ENCODE results near the gene CELF2.

CELF2 gene

DNA sequence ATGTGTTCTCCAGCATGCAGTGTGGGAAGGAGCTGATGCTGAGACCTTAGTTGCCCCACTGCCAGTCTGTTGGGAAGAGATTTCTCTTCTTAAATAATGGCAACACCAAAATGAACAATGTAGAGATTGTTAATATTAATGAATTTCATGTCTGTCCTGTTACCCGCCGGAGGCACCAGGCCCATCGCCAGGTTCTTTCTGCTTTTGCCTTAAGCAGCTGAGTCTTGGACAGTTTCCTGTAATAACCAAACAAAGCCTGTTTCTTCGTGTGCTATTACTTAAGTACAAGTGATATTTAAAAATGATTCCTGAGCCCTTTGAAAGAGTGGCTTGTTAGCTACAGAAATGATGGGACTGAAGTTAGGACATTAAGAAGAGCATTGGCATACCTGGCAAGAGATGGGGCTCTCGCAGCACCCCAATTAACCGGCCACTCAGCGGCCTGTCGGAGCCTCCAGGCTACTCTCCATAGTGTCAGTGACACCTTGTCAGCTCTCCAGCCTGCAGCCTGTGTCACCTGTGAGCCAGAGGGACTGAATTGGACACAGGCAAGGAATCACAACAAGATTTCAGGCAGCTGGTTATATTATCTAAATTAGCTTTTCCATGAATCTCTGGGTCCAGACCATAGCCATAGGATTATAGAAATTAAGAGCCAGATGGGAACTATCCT is 142.0 kb downstream of the CELF2 start:
- DNase-seq, result no peak

DNA sequence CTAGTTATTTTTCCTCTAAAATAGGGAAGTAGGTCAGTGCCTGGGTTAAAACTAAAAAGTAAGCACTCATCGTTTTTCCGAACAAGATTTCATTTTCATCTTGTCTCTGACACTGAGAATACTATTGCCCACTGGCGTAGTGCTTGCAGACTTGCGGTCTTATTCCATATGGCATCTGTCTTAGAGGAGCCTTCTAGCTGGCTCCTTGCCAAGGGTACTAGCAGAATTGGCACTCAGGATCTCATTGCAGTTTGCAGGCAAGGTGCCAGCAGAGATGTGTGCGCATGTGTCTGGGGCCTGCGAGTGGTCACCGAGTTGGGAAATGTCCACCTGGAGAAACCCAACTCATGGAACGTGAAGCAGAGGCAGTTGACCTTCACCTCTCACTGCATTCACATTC is 143.4 kb downstream of the CELF2 start:
- DNase-seq, result no peak

DNA sequence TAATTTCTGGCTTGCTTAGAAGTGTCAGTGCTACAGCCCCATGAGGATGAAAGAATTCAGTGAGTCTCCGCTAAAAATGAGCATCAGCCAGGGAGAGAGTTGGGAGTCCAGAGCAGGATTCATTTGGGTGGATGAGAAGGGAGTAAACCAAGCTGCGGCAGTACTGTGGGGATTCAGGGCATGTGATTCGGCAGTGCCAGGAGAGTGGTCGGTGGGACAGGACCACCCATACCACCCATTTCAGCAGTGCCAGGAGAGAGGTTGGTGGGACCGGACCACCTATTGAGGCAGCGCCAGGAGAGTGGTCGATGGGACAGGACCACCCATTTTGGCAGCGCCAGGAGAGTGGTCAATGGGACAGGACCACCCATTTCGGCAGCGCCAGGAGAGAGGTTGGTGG is 144.2 kb downstream of the CELF2 start:
- DNase-seq, result no peak

DNA sequence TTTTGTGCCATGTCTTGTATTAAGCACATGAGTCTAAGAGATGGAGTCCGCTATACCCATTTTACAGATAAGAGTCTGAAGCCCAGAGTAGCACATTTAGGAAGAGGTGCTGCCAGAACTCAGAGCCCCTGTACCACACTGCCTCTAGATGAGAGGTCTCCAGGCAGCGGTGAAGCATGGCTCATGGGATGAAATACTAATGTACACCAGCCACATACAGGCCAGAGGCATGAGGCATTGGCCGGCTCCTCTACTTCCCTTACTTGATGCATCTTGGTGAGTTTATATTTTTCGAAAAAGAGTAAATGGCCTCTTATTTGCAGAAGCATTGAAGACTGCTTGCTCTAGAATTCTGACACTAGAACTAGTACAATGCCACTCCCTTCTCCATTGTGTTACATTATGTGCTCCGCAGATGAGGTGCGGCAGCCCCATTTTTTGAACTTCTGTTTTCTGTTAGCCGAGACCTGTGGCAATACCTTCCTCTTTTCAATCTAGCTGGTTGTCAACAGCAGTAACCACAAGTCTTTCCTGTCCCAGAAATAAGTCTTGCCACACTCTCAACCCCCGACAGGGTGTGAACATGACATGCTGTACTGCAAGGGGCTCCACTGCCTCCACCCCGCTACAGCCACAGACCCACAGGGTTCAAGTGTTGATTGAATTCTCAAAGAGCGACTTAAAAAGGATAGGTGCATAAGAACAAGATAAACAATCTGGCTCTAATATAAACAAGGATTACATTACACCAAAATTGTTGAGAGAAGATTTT is 145.3 kb downstream of the CELF2 start:
- DNase-seq, result no peak

DNA sequence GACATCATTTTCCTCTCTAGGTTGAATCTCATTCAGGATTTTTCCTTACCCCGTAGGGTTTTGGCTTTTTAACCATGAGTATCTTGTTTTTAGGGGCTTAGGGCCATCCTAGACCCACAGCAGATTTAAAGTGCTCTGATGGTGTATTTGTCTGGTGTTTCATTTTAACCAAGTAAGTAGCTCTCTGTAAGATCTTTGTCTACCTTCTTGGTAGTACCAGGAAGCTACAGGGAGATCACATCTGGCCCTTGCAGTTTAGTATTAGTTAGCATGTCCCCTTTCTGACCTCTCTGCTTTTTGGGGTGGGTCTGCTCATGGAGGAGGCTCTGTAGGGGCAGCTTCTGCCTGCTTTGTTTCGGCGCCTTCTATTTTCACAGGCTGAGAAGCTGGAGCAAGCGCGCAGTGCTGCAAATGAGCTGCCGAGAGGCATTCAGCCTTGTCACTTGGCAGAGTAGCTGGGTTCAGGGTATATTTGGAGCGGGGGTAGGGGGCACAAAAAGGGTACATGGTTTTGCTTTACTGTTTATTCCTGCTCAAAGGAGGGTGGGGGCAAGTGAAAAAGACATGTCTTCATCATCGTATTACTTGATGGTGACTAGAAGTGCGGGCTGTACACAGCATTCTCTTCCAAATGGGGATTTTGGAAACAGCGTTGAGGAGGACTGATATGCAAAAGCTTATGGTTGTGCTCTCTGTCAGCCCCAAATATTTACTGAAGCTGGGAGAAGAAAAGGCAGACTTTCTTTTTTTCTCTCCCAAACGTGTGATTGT is 146.3 kb downstream of the CELF2 start:
- no peak for DNase-seq

DNA sequence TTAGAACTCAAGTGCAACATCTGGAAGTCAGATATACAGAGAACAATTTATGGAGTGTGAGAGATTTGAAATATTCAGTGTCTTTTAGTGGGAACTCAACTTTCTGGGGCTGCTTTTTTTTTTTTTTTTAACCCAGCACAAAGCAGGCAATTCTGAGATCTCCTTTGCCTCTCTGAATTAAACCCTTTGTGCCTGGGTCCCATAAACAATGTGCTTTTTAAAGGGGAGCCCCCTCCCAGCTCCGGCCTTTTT is 146.8 kb downstream of the CELF2 start:
- DNase-seq, result no peak

DNA sequence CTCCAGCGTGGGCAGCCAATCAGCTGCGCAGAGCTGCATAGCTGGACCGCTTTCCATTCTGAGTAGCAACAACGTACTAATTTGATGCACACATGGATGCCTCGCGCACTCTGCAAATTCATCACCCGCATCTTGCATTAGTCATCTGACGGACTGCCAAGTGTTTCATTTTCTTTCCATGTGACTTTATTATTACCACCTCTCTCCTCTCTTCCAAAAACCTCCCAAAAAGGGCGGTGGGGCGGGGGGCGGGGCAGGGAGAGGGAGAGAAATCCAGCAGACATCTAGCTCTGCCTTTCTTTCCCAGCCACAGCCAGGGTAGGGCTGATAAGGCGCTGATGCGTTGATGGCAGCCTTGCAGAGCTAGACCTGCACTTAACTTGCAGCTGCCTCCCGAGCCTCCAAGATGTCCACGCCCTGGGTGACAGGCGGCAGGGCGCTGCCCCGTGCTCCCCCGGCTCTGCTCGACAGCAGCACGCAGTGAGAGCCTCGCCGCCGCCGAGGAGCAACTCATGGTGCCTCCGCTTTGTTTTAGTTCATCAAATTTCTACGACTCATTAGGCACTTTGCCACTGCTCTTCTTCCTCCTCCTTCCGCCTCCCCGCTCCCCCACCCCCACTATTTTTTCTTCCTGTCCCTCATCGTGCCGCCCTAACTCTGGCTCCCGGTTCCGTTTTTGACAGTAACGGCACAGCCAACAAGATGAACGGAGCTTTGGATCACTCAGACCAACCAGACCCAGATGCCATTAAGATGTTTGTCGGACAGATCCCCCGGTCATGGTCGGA is 147.3 kb downstream of the CELF2 start:
- peak; percentile 14 for DNase-seq

DNA sequence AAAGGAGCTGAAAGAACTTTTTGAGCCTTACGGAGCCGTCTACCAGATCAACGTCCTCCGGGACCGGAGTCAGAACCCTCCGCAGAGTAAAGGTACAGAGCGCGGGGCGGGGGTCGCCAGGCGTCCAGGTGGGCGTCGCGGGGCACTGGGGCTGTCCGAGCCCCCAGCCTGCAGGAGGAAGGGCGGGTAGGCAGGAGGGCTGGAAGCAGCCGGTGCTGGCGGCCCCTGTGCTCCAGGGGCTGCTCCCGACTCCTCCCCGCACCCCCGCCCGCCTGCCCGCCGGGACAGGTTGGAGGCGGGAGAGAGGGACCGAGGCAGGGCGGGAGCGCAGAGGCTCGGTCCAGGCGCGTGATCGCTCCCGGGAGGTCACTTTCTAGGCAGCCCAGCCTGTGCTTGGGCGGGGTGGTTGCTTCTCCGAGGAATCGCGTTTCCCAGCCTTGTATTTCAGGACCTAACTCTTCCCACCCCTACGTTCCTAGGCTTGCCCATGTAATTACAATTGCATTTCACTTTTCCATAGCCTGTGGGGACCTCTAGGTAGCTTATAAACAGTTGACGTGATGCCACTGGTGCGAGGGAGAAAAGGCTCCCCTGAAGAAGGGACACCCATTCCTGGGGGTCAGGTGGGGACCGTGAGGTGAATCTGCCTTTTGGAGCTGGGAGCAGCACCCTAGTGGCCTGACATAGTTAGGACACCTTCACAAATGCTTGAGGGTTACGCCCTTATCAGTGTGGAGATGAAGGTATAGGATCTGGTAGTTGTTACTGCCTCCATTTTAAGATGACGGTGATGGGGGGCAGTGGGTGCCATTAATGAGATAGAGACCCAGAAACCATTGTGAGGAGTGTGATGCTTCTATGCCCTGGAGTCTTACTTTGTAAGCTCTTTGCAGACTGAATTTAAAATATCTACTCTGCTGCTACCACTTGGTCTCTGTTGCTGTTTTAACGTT is 148.2 kb downstream of the CELF2 start:
- peak; percentile 31 for DNase-seq

DNA sequence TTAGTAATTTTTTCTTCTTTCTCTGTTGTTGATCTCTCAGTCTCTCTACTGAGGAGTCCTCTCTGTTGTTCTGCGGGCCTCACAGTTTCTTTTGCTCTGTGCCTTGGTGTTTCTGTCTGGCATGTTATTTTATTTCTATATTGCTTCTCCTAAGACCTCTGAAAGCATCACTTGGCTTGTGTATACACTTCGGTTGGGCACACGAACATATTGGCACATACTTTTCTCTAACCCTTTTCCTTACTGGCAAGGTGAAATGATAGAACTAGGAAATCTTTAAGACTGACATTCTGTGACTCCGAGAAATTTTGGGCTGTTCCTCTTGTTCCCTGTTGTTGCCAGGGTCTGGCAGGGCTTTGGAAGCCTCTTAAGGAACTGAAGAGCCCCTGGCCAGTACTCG is 148.9 kb downstream of the CELF2 start:
- no peak for DNase-seq

DNA sequence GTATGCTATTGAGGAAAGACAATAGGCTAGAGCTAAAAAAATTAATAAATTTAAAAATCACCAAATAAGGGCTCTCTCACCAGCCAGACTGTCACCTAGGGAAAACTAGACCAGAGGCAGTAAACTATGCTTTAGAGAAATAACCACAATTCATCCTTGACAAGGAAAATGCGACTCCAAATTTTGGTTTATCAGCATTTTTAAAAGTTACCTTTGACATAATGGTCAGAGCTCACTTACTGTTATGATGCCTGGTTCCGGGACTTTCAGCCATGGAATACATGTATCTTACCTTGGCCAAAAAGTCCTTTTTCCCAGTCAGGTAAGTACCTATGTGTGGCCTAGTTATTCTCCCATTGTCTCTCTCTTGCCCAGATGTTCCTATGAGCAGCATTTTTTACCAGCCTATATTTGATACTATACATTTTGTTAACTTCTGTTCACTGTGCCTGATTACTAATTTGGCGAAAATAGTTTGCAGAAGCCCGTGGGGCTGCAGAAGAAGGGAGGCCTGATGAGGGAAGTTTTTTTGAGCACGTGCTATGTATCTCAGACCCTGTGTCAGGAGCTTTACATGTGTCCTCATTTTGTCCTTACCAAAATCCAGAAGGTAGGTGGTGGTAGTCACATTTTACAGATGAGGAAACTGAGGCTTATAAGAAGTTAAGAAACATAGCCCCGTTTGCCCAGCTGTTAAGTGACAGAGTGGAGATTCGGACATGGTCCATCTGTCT is 149.7 kb downstream of the CELF2 start:
- no peak for DNase-seq

DNA sequence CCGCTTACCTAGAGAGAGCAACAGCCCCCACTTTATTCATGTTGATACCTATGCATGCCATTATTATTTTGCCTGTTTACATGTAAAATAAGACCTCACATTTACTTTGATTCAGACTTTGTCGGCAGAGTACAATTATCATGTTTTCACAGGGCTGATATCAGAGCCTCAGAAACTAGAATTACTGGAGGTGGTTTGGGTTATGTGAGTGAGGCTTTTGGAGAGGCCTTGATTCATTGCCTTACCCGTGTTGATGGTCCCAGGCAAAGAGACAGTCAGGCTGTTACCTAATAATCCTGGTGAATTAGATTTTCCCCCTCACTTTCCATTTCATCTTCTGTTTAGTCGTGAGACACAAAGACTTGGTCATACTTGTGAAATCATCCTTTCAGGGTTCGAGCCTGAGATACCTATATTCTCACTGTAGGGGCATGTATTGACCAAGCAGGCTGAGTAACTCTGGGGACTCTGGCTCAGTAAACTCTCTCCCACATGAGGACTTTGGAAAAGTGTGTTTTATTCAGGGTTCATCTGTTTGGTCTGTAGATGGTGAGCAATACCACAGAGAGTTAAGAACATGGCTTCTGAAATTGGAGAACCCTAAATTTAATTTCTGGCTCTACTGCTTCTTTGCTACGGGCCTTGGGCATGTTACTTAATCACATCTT is 150.9 kb downstream of the CELF2 start:
- DNase-seq, result no peak

DNA sequence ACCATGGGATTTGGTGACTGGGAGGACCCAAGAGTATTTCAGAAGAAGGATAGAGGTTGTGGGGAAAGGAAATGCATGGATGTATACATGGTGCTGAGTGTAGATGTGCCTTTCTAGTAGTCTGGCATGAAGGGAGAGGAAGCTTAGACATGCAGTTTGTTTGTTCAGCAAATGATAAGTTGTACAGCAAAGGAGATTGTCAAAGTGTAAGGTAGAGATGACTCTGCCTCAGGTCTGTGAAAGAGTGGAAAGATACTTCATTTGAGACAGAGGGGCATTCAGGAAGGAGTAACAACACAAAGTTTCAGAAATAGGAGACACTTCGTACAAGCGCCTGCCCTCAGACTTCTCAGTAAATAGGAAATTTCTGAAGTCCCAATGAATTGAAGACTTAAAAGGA is 152.3 kb downstream of the CELF2 start:
- no peak for DNase-seq

DNA sequence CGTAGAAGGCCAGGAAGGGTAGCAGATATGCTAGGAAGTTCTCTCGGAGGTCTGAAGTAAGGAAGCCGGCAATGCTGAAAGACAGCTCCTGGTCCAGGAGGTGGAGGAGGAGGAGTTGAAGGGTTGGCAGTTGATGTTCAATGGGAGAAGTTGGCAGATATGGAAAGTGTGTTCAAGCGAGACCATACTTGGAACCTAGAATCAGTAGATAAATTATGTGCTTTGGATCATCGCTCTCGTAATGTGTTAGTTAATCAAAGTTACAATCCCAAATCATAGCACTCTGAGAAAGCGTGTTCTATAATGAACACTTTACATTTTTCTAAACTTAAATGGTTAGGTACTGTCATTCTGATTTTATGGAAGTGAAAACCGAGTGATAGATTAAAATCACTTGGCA is 152.9 kb downstream of the CELF2 start:
- no peak for DNase-seq

DNA sequence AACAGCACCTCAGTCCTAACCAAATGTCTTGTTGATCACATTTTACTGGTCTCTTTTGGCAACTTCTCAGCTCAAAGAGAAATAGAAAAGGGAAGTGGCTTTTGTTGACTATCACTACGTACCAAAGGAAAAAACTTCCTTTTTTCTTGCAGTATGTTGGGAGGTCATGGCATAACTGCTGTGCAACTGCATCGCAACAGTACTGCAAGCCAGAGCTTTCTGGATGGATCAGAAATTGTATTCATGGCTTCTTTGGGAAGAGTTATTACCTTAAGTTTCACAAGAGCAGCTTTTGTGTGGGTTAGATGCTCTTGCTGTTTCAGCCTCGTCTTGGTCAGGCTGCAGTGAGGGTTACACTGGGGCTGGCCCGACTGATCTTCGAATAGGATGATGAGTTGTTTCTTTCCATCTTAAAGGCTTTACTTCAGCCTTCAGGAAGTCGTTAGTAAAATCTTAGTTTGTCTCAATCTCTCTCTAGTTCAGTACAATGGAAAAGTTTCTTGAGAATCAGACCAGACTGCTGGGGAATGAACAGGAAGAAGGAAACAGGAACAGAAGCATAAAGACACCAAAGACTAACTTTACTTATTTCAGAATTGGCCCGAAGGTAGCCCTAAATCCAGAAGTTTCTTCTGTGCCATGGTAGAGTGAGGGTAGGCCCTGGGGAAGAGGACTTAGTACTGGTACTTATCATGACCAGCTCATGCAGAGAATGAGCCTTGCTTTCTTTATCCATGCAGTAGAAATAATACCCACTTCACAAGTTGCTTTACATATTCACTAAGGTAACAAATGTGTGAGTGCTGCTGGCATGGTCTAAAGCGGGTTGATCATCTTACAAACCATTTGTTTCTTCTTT is 153.6 kb downstream of the CELF2 start:
- no peak for DNase-seq

DNA sequence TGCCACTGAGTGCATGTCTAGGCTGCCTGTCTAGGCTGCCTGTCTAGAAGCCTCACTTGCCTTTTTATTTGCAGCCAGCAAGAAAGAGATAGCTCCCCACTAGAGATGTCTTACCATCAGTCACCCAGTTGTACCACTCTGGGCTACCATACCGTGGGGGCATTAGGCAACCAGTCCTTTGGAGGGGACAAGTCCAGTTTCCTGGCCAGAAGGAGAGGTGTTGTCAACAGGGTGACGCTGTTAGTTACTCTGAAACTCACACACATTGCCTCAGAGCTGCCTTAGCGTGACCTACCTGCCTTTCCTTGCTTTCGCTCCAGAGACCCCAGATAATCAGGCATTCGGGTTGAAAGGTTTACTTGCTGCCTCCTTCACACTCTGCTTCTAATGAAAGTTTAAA is 155.4 kb downstream of the CELF2 start:
- no peak for DNase-seq

DNA sequence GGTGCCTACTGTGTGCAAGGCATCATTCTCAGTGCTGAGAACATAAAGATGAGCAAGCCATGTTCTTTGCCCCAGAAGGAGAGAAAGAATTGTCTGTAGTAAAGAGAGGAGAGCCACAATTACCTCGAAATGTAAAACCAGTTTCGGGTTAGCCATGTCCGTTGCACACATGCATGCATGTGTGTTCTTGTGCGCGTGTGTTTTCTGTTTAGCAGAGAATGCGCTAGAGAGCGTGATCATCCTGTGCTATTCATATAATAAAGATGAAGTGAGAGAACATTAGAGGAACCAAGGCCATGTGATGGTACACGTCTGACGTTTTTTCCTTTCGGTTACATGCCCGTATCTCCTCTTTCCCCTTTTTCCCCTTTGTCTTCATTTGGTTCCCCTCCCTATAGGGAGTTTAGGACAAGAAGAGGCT is 158.2 kb downstream of the CELF2 start:
- no peak for DNase-seq

DNA sequence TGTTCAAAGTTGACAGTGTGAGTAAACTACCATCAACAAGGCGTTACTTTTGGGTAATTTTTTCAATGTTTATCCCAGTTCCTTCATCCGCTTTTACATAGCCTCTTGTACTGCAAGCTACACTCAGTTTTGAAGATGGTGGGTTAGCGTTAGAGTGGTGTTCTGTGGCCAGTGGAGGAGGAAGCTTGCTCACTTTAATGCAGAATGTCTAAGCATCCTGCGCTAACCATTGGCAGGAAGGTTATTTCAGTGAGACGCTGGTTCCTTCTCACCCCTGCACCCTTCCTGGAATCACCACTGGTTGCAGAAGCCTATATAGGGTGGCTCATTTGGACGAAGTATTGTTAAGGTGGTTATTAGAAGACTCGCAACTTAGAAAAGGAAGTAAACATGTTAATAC is 159.1 kb downstream of the CELF2 start:
- DNase-seq, result no peak

DNA sequence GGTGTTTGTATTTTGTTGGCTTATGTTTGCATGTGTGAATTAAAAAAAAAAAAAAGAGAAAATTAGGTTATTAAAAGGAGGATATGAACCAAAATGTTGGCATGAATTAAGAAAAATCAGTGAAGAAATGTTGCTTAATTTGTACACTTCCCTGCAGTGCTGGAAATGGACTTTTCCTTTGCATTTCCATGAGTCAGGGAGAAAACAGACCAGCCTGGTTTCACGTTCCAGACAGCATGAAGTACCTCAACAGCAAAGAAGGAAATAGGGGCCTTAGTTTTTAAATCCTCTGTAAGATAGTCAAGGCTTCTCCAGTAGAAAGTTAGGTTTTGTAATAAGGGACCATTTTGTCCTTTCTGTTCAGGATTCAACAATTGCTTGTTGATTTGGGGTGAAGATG is 159.7 kb downstream of the CELF2 start:
- DNase-seq, result no peak

DNA sequence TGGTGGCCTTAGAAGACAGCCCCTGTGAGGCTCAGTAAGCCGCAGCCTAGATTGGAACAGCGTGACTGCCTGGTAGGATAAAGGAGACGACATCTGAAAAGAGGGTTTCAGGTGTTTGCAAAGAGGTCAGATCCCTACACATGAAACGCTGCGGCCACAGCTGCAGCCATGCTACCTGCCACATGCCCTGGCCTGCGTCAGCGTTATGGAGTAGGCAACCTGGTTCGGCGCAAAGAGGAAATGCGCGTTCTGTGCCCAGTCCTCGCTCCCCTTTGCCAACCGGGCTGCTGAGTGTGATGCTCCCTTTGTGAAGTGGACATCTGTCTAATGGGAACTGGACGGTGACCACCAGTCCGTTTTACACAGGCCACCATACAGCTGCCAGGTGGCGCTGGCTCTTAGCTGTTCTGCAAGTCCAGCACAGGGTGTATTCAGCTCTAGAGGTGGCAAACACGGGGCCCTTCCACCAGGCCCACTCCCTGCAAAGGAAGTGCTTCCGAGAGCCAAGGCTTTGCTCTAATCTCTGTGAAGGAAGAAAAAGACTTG is 160.3 kb downstream of the CELF2 start:
- DNase-seq, result no peak
